ENCODE data around the gene MSI2. TPM values are rescaled to one million over a fixed set of nuclear protein-coding genes. Genes with fewer than 3 reads are reported as not detected.

The MSI2 gene
- total and polyA plus RNA-seq, 2 donors (not counting 3 experiments of a cell fraction or from before 2014, with no cell fraction given), result 20.9 to 59.3 TPM

DNA sequence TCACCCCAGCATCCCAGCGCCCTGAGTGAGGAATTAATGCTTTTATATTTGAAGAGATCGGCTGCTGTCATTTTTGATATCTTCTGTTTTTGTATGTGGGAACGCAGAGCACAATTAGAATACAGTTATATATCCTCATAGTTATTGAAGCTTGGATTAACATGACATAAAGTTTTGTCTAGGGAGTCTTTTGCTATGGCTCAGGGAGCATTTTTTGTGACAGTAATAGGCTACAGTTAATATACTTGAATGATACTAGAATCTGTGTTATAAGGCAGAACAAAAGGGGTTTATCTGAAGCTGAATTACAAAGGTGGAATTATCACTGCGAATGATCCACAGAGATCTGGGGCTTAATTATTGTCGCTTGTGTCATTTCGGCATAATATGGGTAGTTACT is 239.4 kb downstream of the MSI2 start:
- no peak overlapping the region for H3K27ac ChIP-seq (ENCODE audit: insufficient read depth, low read depth, low read length)
- no peaks in the 10 kb centered on the region for H3K9me1 ChIP-seq (replicated peaks; ENCODE audit: control insufficient read depth, extremely low read depth, insufficient read depth, low read length)
- ChIA-PET CTCF (interaction anchor here (1.8 kb wide), 1 partner anchor 9 kb away, joined by 4 read pairs; no protein-coding TSS in a partner anchor), POLR2A (no interaction called here)
- H3K36me3 ChIP-seq (ENCODE audit: control insufficient read depth in 2 of 2, extremely low read depth in 1 of 2, insufficient read depth in 2 of 2, low read length in 2 of 2), result no peaks in the 10 kb centered on the region
- no peak for DNase-seq (ENCODE audit: low read depth, low spot score)
- dilution Hi-C loops (cut with MboI; ENCODE audit: extremely low pct_ligation_motif_present, low sequenced_read_pairs) (no loop called here), intact Hi-C loops (cut with micrococcal nuclease) (no loop called here)
- no peak for FAIRE-seq
- H3K79me2 ChIP-seq (ENCODE audit: control insufficient read depth, insufficient read depth, low read length), result no peaks in the 10 kb centered on the region
- no peak overlapping the region for H3K4me3 ChIP-seq (replicated peaks in 1 of 3; ENCODE audit: insufficient read depth in 1 of 3, low read depth in 1 of 3, low read length in 3 of 3)
- BruUV-seq (replicated peaks), result no TSS peak
- no peaks in the 10 kb centered on the region for H3K4me1 ChIP-seq (ENCODE audit: control insufficient read depth, extremely low read depth, insufficient read depth, low read length)
- no peak overlapping the region for H3K9ac ChIP-seq (replicated peaks; ENCODE audit: extremely low read depth, insufficient read depth, low read length)
- H3K9me3 ChIP-seq (replicated peaks; ENCODE audit: control insufficient read depth, insufficient read depth, low read length), result no peaks in the 10 kb centered on the region
- TF ChIP-seq JUN (IDR thresholded peaks at IDR 0.05; ENCODE audit: borderline replicate concordance, insufficient read depth, insufficient read length, low read depth) (no peak), MYC (IDR thresholded peaks at IDR 0.05; ENCODE audit: low read depth, low read length) (no peak), POLR2A (IDR thresholded peaks at IDR 0.05; ENCODE audit: low read depth, low read length) (no peak), POLR2AphosphoS5 (IDR thresholded peaks at IDR 0.05; ENCODE audit: insufficient read depth, low read depth, low read length) (no peak), GATA2 (IDR thresholded peaks at IDR 0.05; ENCODE audit: insufficient read depth, insufficient read length, low read depth, low read length) (no peak), EZH2 (IDR thresholded peaks at IDR 0.05; ENCODE audit: borderline replicate concordance, low read depth, low read length, severe bottlenecking) (no peak), FOS (IDR thresholded peaks at IDR 0.05; ENCODE audit: borderline replicate concordance, insufficient read depth, low read length) (no peak)
- TF ChIP-seq, protein P1, sequence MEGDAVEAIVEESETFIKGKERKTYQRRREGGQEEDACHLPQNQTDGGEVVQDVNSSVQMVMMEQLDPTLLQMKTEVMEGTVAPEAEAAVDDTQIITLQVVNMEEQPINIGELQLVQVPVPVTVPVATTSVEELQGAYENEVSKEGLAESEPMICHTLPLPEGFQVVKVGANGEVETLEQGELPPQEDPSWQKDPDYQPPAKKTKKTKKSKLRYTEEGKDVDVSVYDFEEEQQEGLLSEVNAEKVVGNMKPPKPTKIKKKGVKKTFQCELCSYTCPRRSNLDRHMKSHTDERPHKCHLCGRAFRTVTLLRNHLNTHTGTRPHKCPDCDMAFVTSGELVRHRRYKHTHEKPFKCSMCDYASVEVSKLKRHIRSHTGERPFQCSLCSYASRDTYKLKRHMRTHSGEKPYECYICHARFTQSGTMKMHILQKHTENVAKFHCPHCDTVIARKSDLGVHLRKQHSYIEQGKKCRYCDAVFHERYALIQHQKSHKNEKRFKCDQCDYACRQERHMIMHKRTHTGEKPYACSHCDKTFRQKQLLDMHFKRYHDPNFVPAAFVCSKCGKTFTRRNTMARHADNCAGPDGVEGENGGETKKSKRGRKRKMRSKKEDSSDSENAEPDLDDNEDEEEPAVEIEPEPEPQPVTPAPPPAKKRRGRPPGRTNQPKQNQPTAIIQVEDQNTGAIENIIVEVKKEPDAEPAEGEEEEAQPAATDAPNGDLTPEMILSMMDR (IDR thresholded peaks at IDR 0.05; ENCODE audit: extremely low read depth in 1 of 2, insufficient read depth in 1 of 2, low read depth in 1 of 2, low read length in 2 of 2), result no peak
- TF ChIP-seq, protein P2, sequence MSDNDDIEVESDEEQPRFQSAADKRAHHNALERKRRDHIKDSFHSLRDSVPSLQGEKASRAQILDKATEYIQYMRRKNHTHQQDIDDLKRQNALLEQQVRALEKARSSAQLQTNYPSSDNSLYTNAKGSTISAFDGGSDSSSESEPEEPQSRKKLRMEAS (IDR thresholded peaks at IDR 0.05; ENCODE audit: insufficient read depth, insufficient read length), result no peak
- H2AFZ ChIP-seq (ENCODE audit: low read depth, low read length), result no peak overlapping the region
- peaks cover 3% of the 10 kb centered on the region for H4K20me1 ChIP-seq (replicated peaks; ENCODE audit: control insufficient read depth, extremely low read depth, insufficient read depth, low read length)
- H3K27me3 ChIP-seq (ENCODE audit: control insufficient read depth in 2 of 2, insufficient read depth in 2 of 2, low read length in 2 of 2), result no peaks in the 10 kb centered on the region
- no peak overlapping the region for H3K4me2 ChIP-seq (ENCODE audit: insufficient read depth, low read length)

Measured in endothelial cell of umbilical vein (primary cell).